Activated CD4-positive, CD25-positive, alpha-beta regulatory T cell treated with anti-CD3 and anti-CD28 coated beads, Interleukin-2, amount 50 U/mL, for 24 hours (primary cell): ENCODE measurements around the gene DYNC1I2.
A peak's percentile ranks its signal among the peaks of the same experiment; 100 is the strongest.

ENCODE experiments used
- ATAC-seq, 2 donors: fragments of 150-1000 bp; cut with Tn5 transposase; one replicate each; pipeline ENCODE4 v1.10.0; 2021; ENCODE audit warnings: mild to moderate bottlenecking in 1 of 2, moderate library complexity in 1 of 2

Gene DYNC1I2

GRCh38 chr2:171687287-171688128 lies at the start of gene DYNC1I2:
DYNC1I2 (plus strand) TSS chr2:171687469; CDS start chr2:171690156, 2,687 bp downstream.
- ATAC-seq: peak; percentile 88 to 90

GRCh38 chr2:171651667-171652415 lies 35.4 kb upstream of the DYNC1I2 start:
- ATAC-seq: no peak

DNA sequence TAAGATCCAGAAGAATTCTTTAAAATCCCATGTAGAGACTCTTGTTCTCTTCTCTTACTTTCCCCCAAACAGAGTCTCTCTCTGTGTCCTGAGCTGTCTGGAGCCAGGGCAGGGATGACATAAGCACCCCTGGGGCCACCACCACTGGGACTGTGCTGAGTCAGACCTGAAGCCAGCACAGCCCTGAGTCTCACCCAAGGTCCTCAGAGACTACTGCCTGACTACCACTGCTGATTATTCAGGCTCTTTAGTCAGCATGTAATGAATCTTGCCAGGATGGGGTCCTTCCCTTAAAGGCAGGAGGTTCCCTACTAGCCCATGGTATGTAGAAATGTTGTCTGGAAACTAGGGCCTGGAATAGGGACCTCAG lies 34.9 kb upstream of the DYNC1I2 start:
- ATAC-seq: peak; percentile 33 to 35

DNA sequence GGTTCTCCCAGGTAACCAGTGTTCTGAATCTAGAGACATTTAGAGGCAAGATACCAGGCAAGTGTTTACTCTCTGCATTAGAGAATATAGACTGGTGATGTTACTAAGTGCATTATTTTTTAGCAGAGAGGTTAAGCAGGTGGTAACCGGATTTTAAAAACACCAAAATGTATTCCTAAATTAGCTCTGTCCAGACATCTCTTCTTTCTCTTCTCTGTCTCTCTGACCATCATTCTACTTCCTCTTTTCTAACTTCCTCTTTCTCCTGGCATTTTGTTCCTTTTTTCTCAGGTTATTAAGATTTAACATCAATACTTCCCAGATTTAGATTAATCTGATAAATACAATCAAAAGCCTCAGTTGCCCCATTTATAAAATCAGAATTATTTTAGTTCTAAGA lies 31.7 kb upstream of the DYNC1I2 start:
- ATAC-seq: no peak

DNA sequence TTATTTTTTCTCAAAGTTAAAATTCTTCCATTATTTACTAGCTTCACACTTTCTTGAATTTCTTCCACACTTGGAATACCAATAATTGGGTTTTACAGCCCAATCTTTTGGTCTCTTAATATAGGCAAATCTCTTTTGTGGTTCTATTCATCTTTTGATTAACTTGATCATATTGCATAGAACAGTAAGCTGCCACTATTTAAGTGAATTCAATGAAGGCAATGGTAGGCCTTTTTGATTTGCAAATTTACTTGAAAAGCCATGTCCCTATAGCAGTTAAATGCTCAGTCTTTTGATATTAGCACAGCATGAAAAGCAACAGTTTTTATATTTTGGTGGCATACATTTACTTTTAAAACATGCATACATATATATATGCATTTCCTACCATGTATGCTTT lies 20.2 kb upstream of the DYNC1I2 start:
- no peak for ATAC-seq

- no peak for ATAC-seq
Observed at GRCh38 chr2:171668183-171668582, 19.1 kb upstream of the DYNC1I2 start.

DNA sequence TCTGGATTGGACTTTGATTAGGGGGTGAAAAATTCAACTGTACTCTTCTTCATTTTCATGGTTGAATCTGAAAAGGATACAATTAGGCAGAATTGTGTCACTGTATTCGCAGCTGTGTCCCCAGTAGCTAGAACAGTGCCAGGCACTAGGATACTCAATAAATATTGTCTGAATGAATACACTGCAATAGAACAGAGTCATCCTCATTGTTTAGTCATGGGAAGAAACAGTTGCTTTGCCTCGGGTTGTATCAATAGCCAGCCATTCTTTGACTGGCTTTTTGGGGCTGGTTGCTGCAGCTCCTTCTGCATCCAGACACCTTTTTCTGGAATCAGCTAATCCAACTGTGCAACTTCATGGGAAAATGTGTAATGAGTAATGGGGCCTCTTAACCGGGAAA lies 18.1 kb upstream of the DYNC1I2 start:
- no peak for ATAC-seq

- ATAC-seq: no peak
Observed at GRCh38 chr2:171670655-171671054, 16.6 kb upstream of the DYNC1I2 start.

GRCh38 chr2:171671867-171672266 lies 15.4 kb upstream of the DYNC1I2 start:
- ATAC-seq: no peak

GRCh38 chr2:171673905-171674304 lies 13.4 kb upstream of the DYNC1I2 start:
- no peak for ATAC-seq

- no peak for ATAC-seq
Observed at GRCh38 chr2:171675810-171676345, 11.4 kb upstream of the DYNC1I2 start.

GRCh38 chr2:171678619-171679018 lies 8.7 kb upstream of the DYNC1I2 start:
- ATAC-seq: no peak

DNA sequence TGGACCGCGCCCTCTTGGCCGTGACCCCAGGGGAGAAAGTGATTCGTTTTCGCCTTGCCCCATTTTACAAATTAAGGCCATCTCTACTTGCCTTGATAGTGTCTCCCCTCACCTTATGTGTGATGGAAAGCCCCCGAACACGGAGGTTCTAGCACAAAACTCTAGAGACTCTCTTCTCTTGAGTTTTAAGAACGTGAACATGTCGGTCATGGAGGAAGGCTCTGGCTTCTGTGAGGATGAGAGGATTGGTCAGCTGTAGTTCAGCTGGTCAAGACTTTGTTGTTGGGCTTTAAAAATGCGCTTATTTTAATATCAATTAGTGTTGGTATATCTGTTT lies 828 bp downstream of the DYNC1I2 start:
- ATAC-seq: peak in 1 of 2 donors; percentile 17

DNA sequence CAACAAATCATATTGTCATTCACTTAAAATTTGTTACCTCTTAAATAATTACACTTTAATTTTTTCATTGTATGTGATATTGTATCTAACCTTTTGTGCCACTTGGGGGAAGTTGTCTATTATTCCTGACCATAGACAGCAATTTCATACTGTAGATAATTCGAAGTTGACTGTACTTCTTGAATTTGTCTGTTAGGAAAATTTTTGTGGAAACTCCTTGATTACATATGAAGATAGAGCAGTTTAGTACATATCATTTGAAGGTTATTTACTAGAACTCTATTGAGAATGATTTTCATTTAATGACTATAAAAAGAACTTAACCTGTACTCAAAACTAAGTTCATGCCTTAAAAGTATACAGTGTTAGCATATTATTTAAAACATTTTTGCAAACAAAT lies 5.1 kb downstream of the DYNC1I2 start:
- ATAC-seq: no peak

DNA sequence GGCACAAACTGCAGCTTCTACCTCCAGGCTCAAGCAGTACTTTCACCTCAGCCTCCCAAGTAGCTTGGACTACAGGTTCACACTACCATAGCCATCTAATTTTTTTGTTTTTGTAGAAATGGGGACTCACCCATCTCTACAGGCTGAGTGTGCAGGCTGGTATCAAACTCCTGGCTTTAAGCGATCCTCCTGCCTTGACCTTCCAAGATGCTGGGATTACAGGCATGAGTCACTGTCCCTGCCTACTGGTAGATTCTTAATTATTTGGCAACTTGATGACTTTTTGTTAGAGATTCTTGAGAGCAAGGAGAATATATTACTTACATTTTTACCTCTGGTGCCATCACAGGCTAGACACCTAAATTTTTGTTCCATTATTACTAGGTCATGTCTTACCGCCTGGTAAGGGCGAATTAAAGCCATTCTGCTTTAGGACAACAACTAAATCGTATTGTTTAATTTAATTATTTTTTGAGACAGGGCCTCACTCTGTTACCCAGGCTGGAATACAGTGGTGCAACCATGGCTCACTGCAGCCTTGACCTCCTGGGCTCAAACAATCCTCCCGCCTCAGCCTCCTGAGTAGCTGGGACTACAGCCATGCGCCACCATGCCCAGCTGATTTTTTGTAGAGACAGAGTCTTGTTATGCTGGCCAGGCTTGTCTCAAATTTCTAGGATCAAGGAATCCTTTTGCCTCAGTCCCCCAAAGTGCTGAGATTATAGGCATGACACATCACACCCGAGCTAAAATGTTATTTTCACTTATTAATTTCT lies 15.7 kb downstream of the DYNC1I2 start:
- ATAC-seq: no peak

GRCh38 chr2:171703574-171704347 lies 16.5 kb downstream of the DYNC1I2 start:
- no peak for ATAC-seq

- ATAC-seq: no peak
Observed at GRCh38 chr2:171706152-171706803, 19.0 kb downstream of the DYNC1I2 start.

DNA sequence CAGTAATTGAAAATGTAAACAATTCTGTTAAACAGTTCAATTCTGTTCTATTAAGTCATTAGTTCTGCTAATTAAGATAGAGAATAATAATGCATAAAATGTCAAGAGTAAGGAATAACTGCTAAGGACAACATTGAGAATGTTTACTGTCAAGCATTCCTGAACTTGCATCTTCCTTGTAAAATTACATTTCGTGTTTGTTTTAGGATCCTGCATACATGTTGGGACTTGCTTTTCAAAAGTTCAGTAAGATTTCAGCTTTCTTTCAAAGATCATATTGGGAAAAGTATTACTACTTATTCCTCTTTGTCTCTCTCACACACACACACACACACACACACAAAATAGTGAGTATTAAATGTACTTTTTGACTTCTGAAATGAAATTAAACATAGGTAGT lies 20.5 kb downstream of the DYNC1I2 start:
- ATAC-seq: no peak

- ATAC-seq: no peak
Observed at GRCh38 chr2:171709011-171709685, 21.9 kb downstream of the DYNC1I2 start.

DNA sequence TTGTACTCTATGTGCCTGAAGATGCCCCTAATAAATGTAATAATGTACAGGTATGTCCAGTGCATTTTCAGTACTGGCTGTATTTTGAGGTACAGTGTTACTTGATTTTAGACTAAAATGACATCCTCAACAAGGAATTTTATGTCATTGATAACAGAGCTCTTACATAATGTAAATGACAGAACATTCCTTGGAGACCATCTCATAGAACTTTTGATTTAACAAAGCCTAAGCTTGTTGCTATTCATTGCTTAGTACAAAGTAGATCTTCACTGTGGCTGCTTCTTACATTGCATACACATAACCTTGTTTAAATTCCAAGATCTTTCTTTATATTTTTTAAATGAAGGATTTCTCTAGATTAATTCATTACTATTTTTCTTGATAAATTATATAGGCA lies 24.1 kb downstream of the DYNC1I2 start:
- no peak for ATAC-seq

DNA sequence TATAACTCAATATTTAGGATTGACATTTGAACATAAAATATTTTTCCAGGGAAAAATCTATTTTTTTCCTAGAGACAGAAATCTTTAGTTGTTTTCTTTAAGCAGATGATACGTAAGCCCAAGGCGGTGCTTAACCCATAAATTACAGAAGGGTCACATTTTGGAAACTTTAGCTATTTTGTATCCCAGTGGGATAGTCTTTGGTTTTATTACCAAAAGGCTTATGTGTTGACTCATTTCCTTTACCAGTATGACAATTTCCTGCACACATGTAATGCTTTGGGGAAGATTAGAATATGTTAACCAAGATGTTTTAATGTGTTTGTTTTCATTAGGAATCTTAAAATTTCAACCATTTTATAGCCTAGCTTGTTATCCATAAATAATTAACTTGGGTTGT lies 24.8 kb downstream of the DYNC1I2 start:
- no peak for ATAC-seq
